Fibroblast of the aortic adventitia (primary cell): ENCODE results near the gene F10. TPM values are rescaled to one million over a fixed set of nuclear protein-coding genes. Genes with fewer than 3 reads are reported as not detected.

Experiments used
- DNase-seq: peaks from one replicate; pipeline ENCODE4 v3.0.0-alpha.2; 2010; ENCODE audit warnings: low read depth
- H3K4me3 ChIP-seq: 2 replicates; pipeline ENCODE4 v1.5.1; 2011; ENCODE audit warnings: low read depth, mild to moderate bottlenecking, control low read depth, low read length, moderate library complexity
- total RNA-seq: library from RNA; depleted of rRNA; stranded (reverse); fragments of >200 nt; gene quantifications from 2 replicates; pipeline ENCODE4 v1.2.3, GENCODE V29; 2012; ENCODE audit warnings: low replicate concordance
- TF ChIP-seq, protein P1 (sequence below): IDR thresholded peaks from 2 replicates; pipeline ENCODE4 v1.5.1; 2011; ENCODE audit warnings: mild to moderate bottlenecking, low read length, control low read depth, inconsistent platforms; ENCODE audit not compliant: insufficient read depth

The F10 gene
- total RNA-seq, 1 donor, result 12.6 TPM

DNA sequence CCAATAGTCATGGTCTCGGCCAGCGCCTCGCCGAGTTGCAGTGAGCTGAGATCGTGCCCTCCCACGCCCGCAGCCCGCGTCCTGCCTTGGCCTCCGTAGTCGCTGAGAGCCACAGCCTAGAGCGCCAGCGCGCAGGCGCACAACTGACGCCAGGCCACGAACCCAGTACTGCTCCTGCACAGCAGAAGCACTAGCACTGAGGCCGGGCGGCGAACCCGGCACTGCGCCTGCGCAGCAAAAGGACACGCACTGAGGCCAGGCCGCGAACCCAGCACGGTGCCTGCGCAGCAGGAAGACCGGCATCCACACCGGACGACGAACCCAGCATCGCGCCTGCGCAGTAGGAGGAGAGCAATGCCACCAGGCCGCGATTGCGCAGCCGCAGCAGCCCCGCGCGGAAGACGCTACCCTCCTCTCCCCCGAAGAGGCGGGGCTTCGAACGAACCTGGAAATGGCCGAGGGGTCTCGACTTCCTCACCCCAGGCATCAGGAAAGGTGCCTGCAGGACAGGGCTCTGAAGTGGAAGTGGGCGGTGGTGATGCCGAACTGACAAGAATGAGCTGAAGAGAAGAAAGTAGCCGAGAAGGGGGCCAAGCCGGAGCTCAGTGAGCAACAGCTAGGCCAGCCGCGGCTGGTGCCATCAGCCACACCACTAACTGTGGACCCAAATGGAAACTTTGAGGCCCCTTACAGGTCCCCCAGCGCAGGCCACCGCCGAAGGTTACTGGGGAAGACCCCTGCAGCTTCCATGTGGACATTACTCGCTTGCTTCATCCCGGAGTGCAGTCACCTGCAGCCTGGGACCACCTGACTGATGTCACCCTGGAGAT, 7.5 kb downstream of the F10 start:
- H3K4me3 ChIP-seq, result no peak overlapping the region
- DNase-seq, result no peak

GRCh38 chr13:113135281-113135760, 12.7 kb downstream of the F10 start:
- DNase-seq, result no peak
- TF ChIP-seq, protein P1, sequence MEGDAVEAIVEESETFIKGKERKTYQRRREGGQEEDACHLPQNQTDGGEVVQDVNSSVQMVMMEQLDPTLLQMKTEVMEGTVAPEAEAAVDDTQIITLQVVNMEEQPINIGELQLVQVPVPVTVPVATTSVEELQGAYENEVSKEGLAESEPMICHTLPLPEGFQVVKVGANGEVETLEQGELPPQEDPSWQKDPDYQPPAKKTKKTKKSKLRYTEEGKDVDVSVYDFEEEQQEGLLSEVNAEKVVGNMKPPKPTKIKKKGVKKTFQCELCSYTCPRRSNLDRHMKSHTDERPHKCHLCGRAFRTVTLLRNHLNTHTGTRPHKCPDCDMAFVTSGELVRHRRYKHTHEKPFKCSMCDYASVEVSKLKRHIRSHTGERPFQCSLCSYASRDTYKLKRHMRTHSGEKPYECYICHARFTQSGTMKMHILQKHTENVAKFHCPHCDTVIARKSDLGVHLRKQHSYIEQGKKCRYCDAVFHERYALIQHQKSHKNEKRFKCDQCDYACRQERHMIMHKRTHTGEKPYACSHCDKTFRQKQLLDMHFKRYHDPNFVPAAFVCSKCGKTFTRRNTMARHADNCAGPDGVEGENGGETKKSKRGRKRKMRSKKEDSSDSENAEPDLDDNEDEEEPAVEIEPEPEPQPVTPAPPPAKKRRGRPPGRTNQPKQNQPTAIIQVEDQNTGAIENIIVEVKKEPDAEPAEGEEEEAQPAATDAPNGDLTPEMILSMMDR, result no peak
- H3K4me3 ChIP-seq, result no peak overlapping the region

More for the DNA sequence above, 7.5 kb downstream of the F10 start:
- TF ChIP-seq, protein P1, result no peak

DNA sequence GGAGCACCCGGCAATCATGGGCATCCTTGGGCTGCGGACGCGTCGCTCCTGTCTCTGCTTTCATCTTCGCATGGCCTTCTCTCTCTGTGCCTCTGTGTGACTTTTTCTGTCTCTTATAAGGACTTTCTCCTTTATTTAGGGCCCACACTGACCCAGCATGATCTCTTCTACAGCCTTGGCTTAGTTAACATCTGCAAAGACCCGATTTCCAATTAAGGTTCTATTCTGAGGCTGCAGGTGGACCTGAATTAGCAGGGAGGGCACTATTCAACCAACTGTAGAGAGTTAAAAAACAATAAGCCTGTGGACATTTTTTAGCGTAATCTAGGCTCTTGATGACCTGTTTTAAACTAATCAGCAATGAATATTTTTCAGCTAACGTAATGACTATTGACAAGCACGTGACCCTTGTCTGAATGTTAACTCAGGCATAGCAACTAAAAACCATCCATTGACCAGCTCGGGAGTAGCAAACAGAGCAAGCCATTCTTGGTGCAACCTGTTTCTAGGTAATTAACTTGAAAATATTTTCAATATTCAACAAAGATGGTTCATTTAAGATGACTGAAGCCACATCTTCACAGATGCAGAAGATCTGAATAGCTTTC, 15.2 kb downstream of the F10 start:
- DNase-seq, result no peak
- TF ChIP-seq, protein P1, result no peak
- H3K4me3 ChIP-seq, result no peak overlapping the region

GRCh38 chr13:113138792-113139551, 16.4 kb downstream of the F10 start:
- TF ChIP-seq, protein P1, result no peak
- no peak overlapping the region for H3K4me3 ChIP-seq
- DNase-seq, result no peak

DNA sequence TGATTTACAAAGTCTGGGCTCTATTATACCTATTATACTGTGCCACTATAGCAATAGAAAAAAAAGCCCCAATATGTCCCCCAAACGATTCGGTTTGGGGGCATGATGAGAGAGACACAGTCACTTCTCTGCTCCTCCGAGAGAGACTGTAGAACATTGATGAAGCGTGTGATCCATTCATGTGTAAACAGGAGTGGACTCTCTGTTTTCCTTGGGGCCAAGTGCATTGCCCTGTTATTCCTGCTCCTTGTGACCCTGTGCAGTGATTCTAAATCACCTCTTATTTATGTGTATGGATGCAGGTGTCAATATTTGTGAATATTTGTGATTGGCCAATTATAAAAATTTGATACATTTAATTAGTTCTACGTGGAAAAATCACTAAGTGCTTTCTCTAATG, 17.0 kb downstream of the F10 start:
- H3K4me3 ChIP-seq, result no peak overlapping the region
- no peak for DNase-seq
- TF ChIP-seq, protein P1, result no peak

DNA sequence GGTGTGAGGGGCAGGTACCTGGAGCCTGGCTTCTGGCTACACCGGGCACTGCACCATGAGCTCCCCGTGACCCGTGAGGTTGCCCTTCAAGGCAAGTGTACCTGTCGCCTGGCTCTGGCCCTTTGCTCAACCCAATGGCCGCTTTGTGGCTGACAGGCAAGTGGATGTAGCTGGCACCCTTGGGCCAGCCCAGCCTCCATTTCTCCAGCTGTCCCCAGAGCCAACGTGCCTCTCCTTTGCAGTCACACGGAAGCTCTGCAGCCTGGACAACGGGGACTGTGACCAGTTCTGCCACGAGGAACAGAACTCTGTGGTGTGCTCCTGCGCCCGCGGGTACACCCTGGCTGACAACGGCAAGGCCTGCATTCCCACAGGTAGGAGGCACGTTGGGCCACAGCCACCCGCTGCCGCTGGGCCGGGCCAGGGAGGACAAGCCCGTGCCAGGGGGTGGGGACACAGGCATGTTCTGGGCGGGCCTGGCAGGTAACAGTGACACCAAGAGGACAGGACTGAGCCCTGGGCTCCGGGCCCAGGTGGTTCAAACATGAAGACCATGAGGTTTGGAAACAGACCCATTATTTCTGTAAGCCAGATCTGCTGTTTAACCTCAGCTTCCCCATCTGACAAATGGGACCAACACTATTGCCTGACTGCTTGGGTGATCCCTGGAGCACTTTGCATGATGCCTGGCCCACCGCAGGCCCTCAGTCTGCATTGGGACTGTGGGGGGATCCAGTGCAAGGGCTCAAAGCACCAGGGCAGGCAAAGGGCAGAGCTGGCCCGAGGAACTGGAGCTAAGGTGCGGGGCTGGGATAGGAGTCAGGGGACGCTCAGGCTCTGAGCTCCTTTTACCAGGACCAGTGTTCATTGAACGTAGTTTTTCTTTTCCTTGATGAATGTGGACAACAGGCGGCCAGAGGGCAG, 18.3 kb downstream of the F10 start:
- H3K4me3 ChIP-seq, result no peak overlapping the region
- TF ChIP-seq, protein P1, result no peak
- DNase-seq, result no peak
